T-helper 22 cell (primary cell): ENCODE results near the gene ZKSCAN2.
A peak's percentile ranks its signal among the peaks of the same experiment; 100 is the strongest.

Source experiments
- DNase-seq: peaks from one replicate; pipeline ENCODE4 v3.0.0-alpha.2; 2020; ENCODE audit warnings: low read depth

The ZKSCAN2 gene

GRCh38 chr16:25257470-25257955, at the start of gene ZKSCAN2:
TSS of gene ZKSCAN2 (minus strand) at chr16:25257845. CDS start at chr16:25257127, 718 bp downstream.
- peak; percentile 67 for DNase-seq

- no peak for DNase-seq
Observed at GRCh38 chr16:25299792-25300590, 42.3 kb upstream of the ZKSCAN2 start.

GRCh38 chr16:25298165-25298872, 40.7 kb upstream of the ZKSCAN2 start:
- no peak for DNase-seq

GRCh38 chr16:25297151-25297787, 39.6 kb upstream of the ZKSCAN2 start:
- no peak for DNase-seq

- no peak for DNase-seq
Observed at GRCh38 chr16:25291580-25291979, 33.9 kb upstream of the ZKSCAN2 start.

- DNase-seq = no peak
Observed at GRCh38 chr16:25289466-25289865, 31.8 kb upstream of the ZKSCAN2 start.

- DNase-seq = no peak
Observed at GRCh38 chr16:25279491-25279890, 21.8 kb upstream of the ZKSCAN2 start.

- no peak for DNase-seq
Observed at GRCh38 chr16:25271421-25271820, 13.8 kb upstream of the ZKSCAN2 start.

- no peak for DNase-seq
Observed at GRCh38 chr16:25270577-25270976, 12.9 kb upstream of the ZKSCAN2 start.

- no peak for DNase-seq
Observed at GRCh38 chr16:25269879-25270278, 12.2 kb upstream of the ZKSCAN2 start.

GRCh38 chr16:25265968-25266367, 8.3 kb upstream of the ZKSCAN2 start:
- DNase-seq = no peak

- no peak for DNase-seq
Observed at GRCh38 chr16:25264597-25264996, 7.0 kb upstream of the ZKSCAN2 start.

GRCh38 chr16:25260416-25260815, 2.8 kb upstream of the ZKSCAN2 start:
- DNase-seq = no peak

GRCh38 chr16:25258861-25259179, 1.2 kb upstream of the ZKSCAN2 start:
- no peak for DNase-seq

- DNase-seq = peak; percentile 65
Observed at GRCh38 chr16:25257956-25258860, 563 bp upstream of the ZKSCAN2 start.

- no peak for DNase-seq
Observed at GRCh38 chr16:25256695-25257469, 763 bp downstream of the ZKSCAN2 start.

- DNase-seq = no peak
Observed at GRCh38 chr16:25253322-25253721, 4.3 kb downstream of the ZKSCAN2 start.

GRCh38 chr16:25250467-25250866, 7.2 kb downstream of the ZKSCAN2 start:
- no peak for DNase-seq

- DNase-seq = no peak
Observed at GRCh38 chr16:25235991-25236390, 21.7 kb downstream of the ZKSCAN2 start.

GRCh38 chr16:25228372-25228771, 29.3 kb downstream of the ZKSCAN2 start:
- DNase-seq = no peak

GRCh38 chr16:25224731-25225319, 32.8 kb downstream of the ZKSCAN2 start:
- DNase-seq = no peak
